GM19324 (cell line): ENCODE results near the gene ING5.
"Not testable (repeated sequence)": the region's sequence is repeated elsewhere in the genome, so short reads cannot be mapped to it uniquely, and the experiment has no call there.

Experiments
- ATAC-seq: cut with Tn5 transposase; IDR thresholded peaks from one replicate; pipeline ENCODE4 v1.9.1; 2021; ENCODE audit warnings: mild to moderate bottlenecking, moderate library complexity; ENCODE audit not compliant: unreplicated experiment, low FRiP score

ING5 gene

GRCh38 chr2:241736111-241736510 is 34.3 kb downstream of the ING5 start:
- no peak for ATAC-seq

GRCh38 chr2:241738040-241738686 is 36.3 kb downstream of the ING5 start:
- no peak for ATAC-seq

- no peak for ATAC-seq
Observed at GRCh38 chr2:241739177-241739576, 37.3 kb downstream of the ING5 start.

- no peak for ATAC-seq
Observed at GRCh38 chr2:241739651-241740050, 37.8 kb downstream of the ING5 start.

- no peak for ATAC-seq
Observed at GRCh38 chr2:241741016-241741415, 39.2 kb downstream of the ING5 start.

GRCh38 chr2:241742320-241742939 is 40.6 kb downstream of the ING5 start:
- ATAC-seq = no peak

- not testable (repeated sequence) for ATAC-seq
Observed at GRCh38 chr2:241743008-241743407, 41.2 kb downstream of the ING5 start.

GRCh38 chr2:241743620-241744019 is 41.8 kb downstream of the ING5 start:
- ATAC-seq = no peak

GRCh38 chr2:241744028-241744754 is 42.4 kb downstream of the ING5 start:
- no peak for ATAC-seq

GRCh38 chr2:241745276-241745675 is 43.4 kb downstream of the ING5 start:
- no peak for ATAC-seq

- no peak for ATAC-seq
Observed at GRCh38 chr2:241746084-241746483, 44.2 kb downstream of the ING5 start.

- ATAC-seq = no peak
Observed at GRCh38 chr2:241748468-241749256, 46.8 kb downstream of the ING5 start.

GRCh38 chr2:241750076-241750840 is 48.4 kb downstream of the ING5 start:
- ATAC-seq = no peak

GRCh38 chr2:241751152-241751551 is 49.3 kb downstream of the ING5 start:
- no peak for ATAC-seq

- ATAC-seq = no peak
Observed at GRCh38 chr2:241751776-241752175, 49.9 kb downstream of the ING5 start.

GRCh38 chr2:241752253-241752652 is 50.4 kb downstream of the ING5 start:
- ATAC-seq = no peak

GRCh38 chr2:241752689-241753276 is 50.9 kb downstream of the ING5 start:
- no peak for ATAC-seq

- no peak for ATAC-seq
Observed at GRCh38 chr2:241753493-241753892, 51.7 kb downstream of the ING5 start.

GRCh38 chr2:241754042-241754441 is 52.2 kb downstream of the ING5 start:
- ATAC-seq = no peak

GRCh38 chr2:241755166-241755565 is 53.3 kb downstream of the ING5 start:
- no peak for ATAC-seq
